Activated CD4-positive, alpha-beta T cell treated with anti-CD3 and anti-CD28 coated beads, Interleukin-2, amount 50 U/mL, for 4 hours (primary cell): ENCODE measurements around the gene TCF7L2.

Source experiments
- DNase-seq, 2 experiments: peaks; one replicate each; pipeline ENCODE4 v3.0.0-alpha.2; 2020

The TCF7L2 gene

GRCh38 chr10:113000876-113001598, 51.0 kb downstream of the TCF7L2 start:
- no peak for DNase-seq

GRCh38 chr10:113001599-113002448, 51.8 kb downstream of the TCF7L2 start:
- no peak for DNase-seq

GRCh38 chr10:113002449-113002777, 52.4 kb downstream of the TCF7L2 start:
- DNase-seq, result no peak

DNA sequence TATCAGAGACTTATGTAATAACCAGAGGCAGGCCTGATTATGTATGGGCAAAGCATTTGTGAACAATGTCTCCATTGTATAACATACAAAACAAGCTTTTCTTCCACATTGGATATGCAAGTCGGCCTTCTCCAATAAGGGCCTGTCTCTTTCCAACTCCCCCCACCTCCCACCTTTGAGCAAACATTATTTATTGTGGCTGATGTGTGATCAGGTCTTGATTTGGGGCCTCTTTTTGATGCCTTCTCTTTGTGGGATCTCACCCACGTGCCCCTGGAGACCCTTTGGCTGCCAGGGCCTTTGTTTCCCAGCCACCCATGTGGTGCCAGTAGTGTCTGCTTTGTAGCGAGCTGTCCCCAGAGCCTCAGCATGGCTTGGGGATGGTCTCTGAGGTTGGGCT, 53.0 kb downstream of the TCF7L2 start:
- no peak for DNase-seq

DNA sequence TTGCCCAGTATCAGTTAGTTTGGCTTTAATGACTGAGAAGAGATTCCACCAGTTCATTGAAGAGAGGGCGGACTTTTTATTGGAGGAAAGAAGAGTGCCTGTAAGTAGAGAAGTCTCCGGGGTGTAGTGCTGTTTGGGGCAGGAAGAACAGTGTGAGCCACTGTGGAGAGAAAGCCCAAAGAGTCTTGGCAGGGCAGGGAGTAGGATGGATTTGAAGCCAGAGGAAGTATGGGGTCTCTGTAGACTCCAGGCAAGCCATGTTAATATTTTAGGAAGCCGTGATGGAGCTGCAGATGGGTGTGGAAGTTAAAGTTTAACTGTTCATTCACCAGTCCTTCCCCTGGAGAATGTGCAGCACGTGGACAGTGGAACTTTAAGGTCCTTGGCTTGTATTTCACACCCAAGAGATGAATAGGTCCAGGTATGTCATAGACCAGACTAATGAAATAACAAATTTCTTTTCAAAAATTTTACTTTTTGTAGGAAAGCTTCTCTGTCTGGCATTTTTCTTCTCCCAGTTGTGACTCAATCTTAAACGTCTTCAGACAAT, 54.1 kb downstream of the TCF7L2 start:
- DNase-seq, result no peak

GRCh38 chr10:113005380-113005779, 55.3 kb downstream of the TCF7L2 start:
- no peak for DNase-seq

DNA sequence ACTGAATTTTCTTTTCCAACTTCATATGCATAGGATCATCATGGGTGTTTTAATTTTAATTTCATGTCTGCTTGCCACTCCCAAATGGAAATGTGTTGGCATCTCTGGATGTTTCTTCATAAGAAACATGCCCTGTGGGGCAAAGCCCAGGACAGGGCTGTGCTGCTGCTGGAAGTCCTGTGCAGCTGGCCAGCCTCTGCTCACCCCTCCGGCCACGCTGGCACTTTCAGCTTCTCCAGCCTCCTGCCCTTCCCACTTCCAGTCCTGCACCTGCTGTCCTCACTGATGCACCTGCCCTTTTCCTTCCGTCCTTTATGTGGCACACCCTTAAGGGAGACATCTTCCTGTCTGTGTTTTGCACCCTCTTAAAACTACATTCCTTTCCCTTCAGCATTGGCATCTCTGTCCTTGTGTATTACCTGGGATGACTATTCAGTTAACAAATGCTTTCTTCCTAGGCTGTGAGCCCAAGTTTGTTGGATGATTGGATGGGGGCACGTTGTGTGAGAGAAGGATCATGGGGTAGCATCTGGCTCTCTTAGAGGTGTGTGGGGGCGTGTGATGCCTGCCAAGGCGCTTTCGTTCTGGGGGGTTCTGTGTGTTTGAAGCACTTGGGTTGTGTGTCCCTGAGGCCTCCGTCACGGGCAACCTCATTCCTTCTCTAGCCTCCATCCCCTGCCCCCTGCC, 56.8 kb downstream of the TCF7L2 start:
- DNase-seq, result no peak

DNA sequence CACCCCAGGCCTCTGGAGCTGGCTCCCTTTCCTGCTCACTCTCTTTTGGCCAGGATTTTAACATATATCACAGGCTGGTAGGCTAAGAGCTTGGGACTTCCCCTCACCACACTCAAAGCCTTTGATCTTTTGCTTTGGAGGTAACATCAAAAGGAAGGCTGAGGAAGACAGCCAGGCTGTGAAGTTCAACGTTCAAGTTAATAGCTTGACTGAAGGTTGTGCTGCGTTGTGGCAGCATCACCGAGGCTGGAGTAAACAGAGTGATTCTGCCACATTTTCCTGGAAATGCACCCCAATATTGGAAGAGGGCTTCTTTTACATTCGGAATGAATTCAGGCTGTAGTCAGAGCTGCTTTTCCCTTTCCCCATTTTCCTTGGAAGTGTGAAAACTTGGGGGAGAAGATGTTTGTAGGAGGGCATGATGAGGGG, 57.3 kb downstream of the TCF7L2 start:
- peak; percentile 13 to 18 for DNase-seq

DNA sequence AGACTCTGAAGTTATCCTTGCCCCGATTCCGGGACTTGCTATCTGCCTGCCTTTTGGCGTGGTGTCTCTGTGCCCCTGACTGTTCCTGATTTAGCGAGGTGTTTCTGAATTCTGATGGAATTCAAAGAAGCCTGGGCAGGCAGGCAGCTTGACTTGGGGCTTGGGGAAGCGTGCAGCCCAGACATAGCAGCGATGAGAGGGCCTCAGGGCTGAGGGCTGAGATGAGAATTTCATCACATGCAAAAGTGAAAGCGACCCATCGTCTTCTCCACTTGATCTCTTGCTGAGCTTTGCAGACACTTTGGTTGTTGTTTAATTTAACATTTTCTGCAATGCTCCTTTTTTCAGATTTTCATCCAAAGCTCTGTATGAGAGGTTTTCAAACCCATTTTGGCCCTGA, 57.8 kb downstream of the TCF7L2 start:
- DNase-seq, result no peak

- no peak for DNase-seq
Measured at GRCh38 chr10:113011592-113012374, 61.7 kb downstream of the TCF7L2 start.

DNA sequence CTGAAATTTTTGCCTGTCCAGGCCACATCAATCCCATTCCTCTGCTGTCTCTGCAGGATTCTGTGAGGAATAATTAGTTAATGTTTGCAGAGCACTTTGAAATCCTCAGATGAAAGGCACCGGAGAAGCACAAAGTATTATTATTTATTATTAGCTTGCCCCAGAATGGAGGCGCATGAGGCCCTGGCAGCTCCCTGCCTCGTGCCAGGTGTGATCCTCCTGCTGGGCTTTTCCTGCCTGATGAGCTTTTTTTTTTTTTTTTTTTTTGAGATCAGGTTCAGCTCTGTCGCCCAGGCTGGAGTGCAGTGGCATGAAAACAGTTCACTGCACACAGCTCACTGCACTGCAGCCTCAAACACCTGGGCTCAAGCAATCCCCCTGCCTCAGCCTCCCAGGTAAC, 65.2 kb downstream of the TCF7L2 start:
- DNase-seq, result no peak

DNA sequence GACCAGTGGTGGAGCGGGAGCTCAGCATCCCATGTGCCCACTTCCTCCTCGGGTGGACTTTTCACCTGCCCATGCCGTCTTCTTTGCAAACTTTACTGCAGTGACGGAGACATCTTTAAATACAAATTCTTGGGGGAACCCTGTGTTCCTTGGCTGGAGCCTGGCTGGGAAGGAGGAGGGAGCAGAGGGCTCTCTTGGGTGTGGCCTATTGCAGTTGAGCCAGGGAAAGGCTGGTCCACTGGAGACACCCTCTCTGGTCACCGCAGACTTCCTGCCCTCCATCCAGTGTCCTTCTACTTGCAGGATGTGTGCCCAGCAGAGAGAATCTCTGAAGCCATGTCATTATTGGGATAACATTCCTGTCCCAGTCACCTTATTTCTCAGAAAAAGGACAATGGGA, 67.3 kb downstream of the TCF7L2 start:
- DNase-seq, result no peak

DNA sequence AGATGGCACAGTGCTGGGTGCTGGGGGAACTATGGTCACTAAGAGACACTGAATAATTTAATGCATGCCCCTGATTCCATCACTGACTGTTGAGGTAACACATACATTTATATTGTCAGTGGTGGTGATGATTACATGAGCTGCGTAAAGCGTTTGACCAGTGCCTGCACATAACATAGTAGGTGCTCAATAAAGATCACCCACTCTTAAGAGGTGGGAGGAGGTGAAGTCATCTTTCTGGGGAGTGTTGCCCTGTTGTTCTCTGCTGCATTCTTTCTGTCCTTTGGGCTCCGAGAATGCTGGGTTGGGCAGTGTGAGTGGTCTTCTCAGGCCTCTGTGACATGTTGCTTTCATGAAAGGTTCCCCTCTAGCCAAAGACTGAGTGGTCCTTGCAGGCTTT, 68.0 kb downstream of the TCF7L2 start:
- DNase-seq, result no peak

GRCh38 chr10:113019096-113019495, 69.0 kb downstream of the TCF7L2 start:
- no peak for DNase-seq

DNA sequence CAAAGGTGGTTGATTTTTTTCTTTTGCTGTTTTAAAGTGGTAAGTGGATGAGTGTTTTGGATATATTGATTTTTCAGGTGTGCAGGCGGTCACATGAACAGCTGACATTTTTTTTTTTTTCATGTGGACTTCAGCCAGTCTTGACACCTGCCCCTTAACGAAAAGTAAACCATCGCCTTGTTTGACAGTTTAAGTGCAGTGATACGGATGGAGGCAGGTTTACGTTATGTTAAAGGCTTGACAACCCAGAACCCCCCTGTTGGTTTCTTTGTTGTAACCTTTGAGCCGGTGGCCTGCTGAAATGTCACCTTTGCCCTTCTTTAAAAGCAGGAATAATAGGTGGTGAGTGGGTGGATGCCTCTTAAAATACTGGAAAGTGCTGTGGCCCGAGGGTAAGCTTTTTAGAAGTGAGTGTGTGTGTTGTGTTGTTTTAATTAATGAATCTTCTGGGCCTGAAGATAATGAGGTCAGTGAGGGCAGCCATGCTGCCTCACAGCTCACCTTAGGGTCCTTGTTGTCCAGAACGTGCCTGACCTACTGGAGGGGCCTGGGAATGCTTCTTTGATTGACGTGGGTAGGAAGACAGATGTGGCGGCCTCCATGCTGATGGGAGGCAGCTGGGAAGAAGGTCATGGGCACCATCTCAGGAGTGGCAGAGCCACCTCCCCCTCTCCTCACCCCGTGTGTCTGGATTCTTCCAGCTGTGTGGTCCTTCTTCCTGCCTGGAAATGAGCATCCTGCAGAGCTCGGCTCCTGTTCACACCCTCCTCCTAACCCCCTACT, 69.8 kb downstream of the TCF7L2 start:
- no peak for DNase-seq

GRCh38 chr10:113020475-113020753, 70.4 kb downstream of the TCF7L2 start:
- DNase-seq, result no peak

DNA sequence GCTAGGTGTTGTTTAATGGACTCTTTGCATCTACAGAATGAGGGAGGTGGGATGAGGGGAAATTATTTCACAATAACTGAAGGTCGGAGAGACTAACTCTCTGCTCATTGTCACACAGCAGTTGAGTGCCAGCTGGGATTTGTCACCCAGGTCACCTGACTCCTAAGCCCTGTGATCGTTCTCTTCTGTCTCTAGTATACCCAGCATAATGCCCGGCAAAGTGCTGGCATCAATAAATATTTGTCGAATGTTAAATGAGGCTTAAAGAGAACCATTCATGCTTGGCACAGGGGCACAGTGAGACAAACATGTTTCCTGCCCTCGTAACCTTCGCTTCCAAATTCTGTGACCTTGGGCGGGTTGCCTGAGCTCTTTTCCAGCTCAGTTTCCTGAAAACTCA, 70.8 kb downstream of the TCF7L2 start:
- no peak for DNase-seq

GRCh38 chr10:113021268-113022040, 71.4 kb downstream of the TCF7L2 start:
- DNase-seq, result no peak

DNA sequence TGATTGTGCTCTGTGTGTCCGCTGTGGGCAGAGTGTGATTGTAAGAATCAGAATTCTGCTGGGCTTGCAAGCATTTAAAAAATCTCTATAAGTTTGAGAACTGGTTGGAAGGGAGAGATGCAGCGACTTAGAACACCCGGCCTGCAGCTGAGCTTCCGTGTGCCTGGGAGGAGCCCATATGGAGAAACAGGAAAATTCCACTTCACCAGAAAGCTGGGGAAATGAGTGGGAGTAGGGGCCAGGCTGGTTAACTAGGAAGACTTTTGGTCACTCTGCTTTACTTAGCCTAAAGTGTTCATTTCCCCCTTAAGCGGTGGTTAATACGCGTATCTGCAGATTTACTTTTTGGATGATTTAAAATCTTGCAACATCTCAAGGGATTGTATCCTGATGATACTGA, 72.2 kb downstream of the TCF7L2 start:
- DNase-seq, result no peak

GRCh38 chr10:113023017-113023416, 73.0 kb downstream of the TCF7L2 start:
- DNase-seq, result no peak

GRCh38 chr10:113024930-113025329, 74.9 kb downstream of the TCF7L2 start:
- no peak for DNase-seq
